Measurements from ENCODE around the gene ALDH5A1.
A peak's percentile ranks its signal among the peaks of the same experiment; 100 is the strongest.

Gene ALDH5A1

DNA sequence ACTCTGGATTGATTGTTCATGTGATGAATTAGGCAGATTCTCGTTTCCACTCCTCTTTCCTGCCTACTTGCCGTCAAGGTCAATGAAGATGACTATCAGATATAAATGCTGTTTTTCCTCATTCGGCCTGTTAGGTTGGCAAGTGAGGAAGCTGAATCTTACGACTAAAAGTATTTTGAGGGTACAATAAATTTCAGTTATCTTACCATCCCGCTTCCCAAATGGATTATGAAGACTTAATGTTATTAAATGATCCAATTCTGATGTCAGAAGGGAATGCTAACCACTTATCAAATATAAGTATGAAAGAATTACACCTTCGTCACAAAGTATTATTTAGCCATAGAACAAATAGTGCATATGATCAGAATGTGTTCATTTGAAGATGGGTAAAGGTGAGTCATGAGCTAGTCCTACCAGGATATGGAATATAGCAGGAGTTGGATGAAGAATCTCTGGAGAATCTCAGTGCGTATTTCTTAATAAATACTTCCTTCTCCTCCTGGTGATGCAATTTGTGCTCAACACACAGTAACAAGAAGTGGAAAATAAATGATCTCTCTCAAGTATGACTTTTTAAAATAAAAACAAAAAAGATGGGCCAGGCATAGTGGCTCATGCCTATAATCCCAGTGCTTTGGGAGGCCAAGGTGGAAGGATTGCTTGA, 10.0 kb upstream of the ALDH5A1 start:
- no peak overlapping the region for H2BK5ac ChIP-seq (ENCODE audit: low read depth, low read length, poor library complexity)
- no peak overlapping the region for H3K23ac ChIP-seq (ENCODE audit: low read length)
- H4K8ac ChIP-seq (ENCODE audit: low read depth, low read length): no peak overlapping the region
- no peaks in the 10 kb centered on the region for H3K36me3 ChIP-seq (ENCODE audit: control insufficient read depth in 1 of 2, insufficient read depth in 2 of 2, low read length in 2 of 2)
- H4K91ac ChIP-seq (ENCODE audit: low read depth, low read length): no peak overlapping the region
- H3K14ac ChIP-seq (ENCODE audit: low read length): no peak overlapping the region
- H2BK120ac ChIP-seq (ENCODE audit: insufficient read depth, low read length, poor library complexity): no peak overlapping the region
- H3K18ac ChIP-seq (ENCODE audit: low read length): no peak overlapping the region
- no peaks in the 10 kb centered on the region for H3K4me1 ChIP-seq (ENCODE audit: control insufficient read depth in 1 of 2, insufficient read depth in 2 of 2, low read length in 2 of 2)
- no peak overlapping the region for H3K4me3 ChIP-seq (ENCODE audit: low read depth, low read length)
- WGBS (ENCODE audit: extremely low coverage, insufficient coverage, insufficient read length): no CpG with 5 or more reads among the region's 7 CpGs
- H3K79me2 ChIP-seq (ENCODE audit: control insufficient read depth, insufficient read depth, low read length, poor library complexity): no peaks in the 10 kb centered on the region
- DNase-seq: peak in 1 of 2 donors; percentile 61
- H3K79me1 ChIP-seq (ENCODE audit: low read length): no peaks in the 10 kb centered on the region
- H3K9ac ChIP-seq (ENCODE audit: low read length): no peak overlapping the region
- no peak overlapping the region for H4K12ac ChIP-seq (ENCODE audit: low read depth, low read length)
- no peak overlapping the region for H3K4ac ChIP-seq (ENCODE audit: low read depth, low read length)
- H2AK5ac ChIP-seq (ENCODE audit: low read length): no peak overlapping the region
- no peaks in the 10 kb centered on the region for H3K9me3 ChIP-seq (ENCODE audit: insufficient read depth, low read depth, low read length)
- H2BK12ac ChIP-seq (ENCODE audit: low read length): no peak overlapping the region
- no peaks in the 10 kb centered on the region for H3K27me3 ChIP-seq (ENCODE audit: insufficient read depth, low read length)
- no peak overlapping the region for H3K4me2 ChIP-seq (ENCODE audit: low read length)
- no peak overlapping the region for H3K27ac ChIP-seq (ENCODE audit: low read depth, low read length)
- H2AFZ ChIP-seq (ENCODE audit: insufficient read depth, low read length, poor library complexity): no peak overlapping the region

- no peak overlapping the region for H2AK5ac ChIP-seq (ENCODE audit: low read length)
- H3K79me1 ChIP-seq (ENCODE audit: low read length): no peaks in the 10 kb centered on the region
- H3K18ac ChIP-seq (ENCODE audit: low read length): no peak overlapping the region
- no peak overlapping the region for H2BK12ac ChIP-seq (ENCODE audit: low read length)
- no CpG with 5 or more reads among the region's 4 CpGs for WGBS (ENCODE audit: extremely low coverage, insufficient coverage, insufficient read length)
- H2AFZ ChIP-seq (ENCODE audit: insufficient read depth, low read length, poor library complexity): no peak overlapping the region
- H3K27ac ChIP-seq (ENCODE audit: low read depth, low read length): no peak overlapping the region
- no peak overlapping the region for H3K4me2 ChIP-seq (ENCODE audit: low read length)
- H2BK120ac ChIP-seq (ENCODE audit: insufficient read depth, low read length, poor library complexity): no peak overlapping the region
- H3K27me3 ChIP-seq (ENCODE audit: insufficient read depth, low read length): no peaks in the 10 kb centered on the region
- no peak overlapping the region for H4K91ac ChIP-seq (ENCODE audit: low read depth, low read length)
- H4K12ac ChIP-seq (ENCODE audit: low read depth, low read length): no peak overlapping the region
- H3K23ac ChIP-seq (ENCODE audit: low read length): no peak overlapping the region
- H3K9ac ChIP-seq (ENCODE audit: low read length): no peak overlapping the region
- H3K79me2 ChIP-seq (ENCODE audit: control insufficient read depth, insufficient read depth, low read length, poor library complexity): no peaks in the 10 kb centered on the region
- H3K4me3 ChIP-seq (ENCODE audit: low read depth, low read length): no peak overlapping the region
- no peak for DNase-seq
- H3K4ac ChIP-seq (ENCODE audit: low read depth, low read length): no peak overlapping the region
- H3K4me1 ChIP-seq (ENCODE audit: control insufficient read depth in 1 of 2, insufficient read depth in 2 of 2, low read length in 2 of 2): no peaks in the 10 kb centered on the region
- no peaks in the 10 kb centered on the region for H3K36me3 ChIP-seq (ENCODE audit: control insufficient read depth in 1 of 2, insufficient read depth in 2 of 2, low read length in 2 of 2)
- H3K9me3 ChIP-seq (ENCODE audit: insufficient read depth, low read depth, low read length): no peaks in the 10 kb centered on the region
- no peak overlapping the region for H4K8ac ChIP-seq (ENCODE audit: low read depth, low read length)
- no peak overlapping the region for H2BK5ac ChIP-seq (ENCODE audit: low read depth, low read length, poor library complexity)
- no peak overlapping the region for H3K14ac ChIP-seq (ENCODE audit: low read length)
Observed at GRCh38 chr6:24486065-24486464, 8.7 kb upstream of the ALDH5A1 start.

DNA sequence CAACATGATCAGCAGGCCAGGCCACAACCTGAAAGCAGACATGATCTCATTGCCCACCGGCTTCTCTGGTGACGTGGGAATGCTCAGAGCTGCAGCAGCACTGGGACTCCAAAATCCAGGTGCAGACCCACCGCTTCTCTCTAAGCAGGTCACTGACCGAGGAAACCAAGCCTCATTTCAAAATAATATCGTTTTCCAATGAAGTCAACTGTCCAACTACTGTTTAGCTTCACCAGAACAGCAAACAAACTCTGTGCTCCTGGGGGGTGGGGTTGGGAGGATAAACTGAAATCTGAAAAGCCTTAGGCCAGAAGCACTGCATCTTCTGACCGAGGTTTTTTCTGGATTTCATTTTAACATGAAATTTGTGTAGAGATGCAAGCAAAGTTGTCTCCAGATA, 5.3 kb upstream of the ALDH5A1 start, which contains the start of gene GPLD1:
Gene GPLD1 (minus strand): TSS at position 109 of the 400 bp plus-strand sequence. CDS start 67 bp downstream, at position 42.
- no peak within 1 kb of the TSS for H4K12ac ChIP-seq (ENCODE audit: low read depth, low read length)
- H3K79me2 ChIP-seq (ENCODE audit: control insufficient read depth, insufficient read depth, low read length, poor library complexity): no peaks in the 10 kb centered on the region
- peaks cover 4% of the 10 kb centered on the region for H3K27me3 ChIP-seq (ENCODE audit: insufficient read depth, low read length)
- no peak within 1 kb of the TSS for H3K4me2 ChIP-seq (ENCODE audit: low read length)
- no peak within 1 kb of the TSS for H2BK12ac ChIP-seq (ENCODE audit: low read length)
- no peak within 1 kb of the TSS for H3K14ac ChIP-seq (ENCODE audit: low read length)
- no peaks in the 10 kb centered on the region for H3K36me3 ChIP-seq (ENCODE audit: control insufficient read depth in 1 of 2, insufficient read depth in 2 of 2, low read length in 2 of 2)
- H3K4me1 ChIP-seq (ENCODE audit: control insufficient read depth in 1 of 2, insufficient read depth in 2 of 2, low read length in 2 of 2): peaks cover 0 to 2% of the 10 kb centered on the region in 2 experiments
- no peak within 1 kb of the TSS for H3K18ac ChIP-seq (ENCODE audit: low read length)
- H2BK5ac ChIP-seq (ENCODE audit: low read depth, low read length, poor library complexity): no peak within 1 kb of the TSS
- no peak within 1 kb of the TSS for H3K23ac ChIP-seq (ENCODE audit: low read length)
- H3K4me3 ChIP-seq (ENCODE audit: low read depth, low read length): no peak within 1 kb of the TSS
- H3K9ac ChIP-seq (ENCODE audit: low read length): no peak within 1 kb of the TSS
- no peak within 1 kb of the TSS for H3K4ac ChIP-seq (ENCODE audit: low read depth, low read length)
- no peaks in the 10 kb centered on the region for H3K9me3 ChIP-seq (ENCODE audit: insufficient read depth, low read depth, low read length)
- H3K27ac ChIP-seq (ENCODE audit: low read depth, low read length): no peak within 1 kb of the TSS
- H2AK5ac ChIP-seq (ENCODE audit: low read length): no peak within 1 kb of the TSS
- no peak within 1 kb of the TSS for H4K91ac ChIP-seq (ENCODE audit: low read depth, low read length)
- H3K79me1 ChIP-seq (ENCODE audit: low read length): no peaks in the 10 kb centered on the region
- no peak for DNase-seq
- H2AFZ ChIP-seq (ENCODE audit: insufficient read depth, low read length, poor library complexity): no peak within 1 kb of the TSS
- H2BK120ac ChIP-seq (ENCODE audit: insufficient read depth, low read length, poor library complexity): no peak within 1 kb of the TSS
- H4K8ac ChIP-seq (ENCODE audit: low read depth, low read length): no peak within 1 kb of the TSS
- no CpG with 5 or more reads among the region's 6 CpGs for WGBS (ENCODE audit: extremely low coverage, insufficient coverage, insufficient read length)

- no peak overlapping the region for H3K23ac ChIP-seq (ENCODE audit: low read length)
- no peak overlapping the region for H2BK120ac ChIP-seq (ENCODE audit: insufficient read depth, low read length, poor library complexity)
- H3K79me2 ChIP-seq (ENCODE audit: control insufficient read depth, insufficient read depth, low read length, poor library complexity): no peaks in the 10 kb centered on the region
- H3K9ac ChIP-seq (ENCODE audit: low read length): no peak overlapping the region
- H3K79me1 ChIP-seq (ENCODE audit: low read length): peaks cover 2% of the 10 kb centered on the region
- H3K18ac ChIP-seq (ENCODE audit: low read length): no peak overlapping the region
- H3K36me3 ChIP-seq (ENCODE audit: control insufficient read depth in 1 of 2, insufficient read depth in 2 of 2, low read length in 2 of 2): no peaks in the 10 kb centered on the region
- no peak overlapping the region for H4K12ac ChIP-seq (ENCODE audit: low read depth, low read length)
- H2AK5ac ChIP-seq (ENCODE audit: low read length): no peak overlapping the region
- H3K14ac ChIP-seq (ENCODE audit: low read length): no peak overlapping the region
- H3K4ac ChIP-seq (ENCODE audit: low read depth, low read length): no peak overlapping the region
- no peak overlapping the region for H3K4me2 ChIP-seq (ENCODE audit: low read length)
- no peak overlapping the region for H4K8ac ChIP-seq (ENCODE audit: low read depth, low read length)
- H3K4me1 ChIP-seq (ENCODE audit: control insufficient read depth in 1 of 2, insufficient read depth in 2 of 2, low read length in 2 of 2): peaks cover 0 to 2% of the 10 kb centered on the region in 2 experiments
- no peak overlapping the region for H2AFZ ChIP-seq (ENCODE audit: insufficient read depth, low read length, poor library complexity)
- WGBS (ENCODE audit: extremely low coverage, insufficient coverage, insufficient read length): no CpG with 5 or more reads among the region's 2 CpGs
- no peak overlapping the region for H3K27ac ChIP-seq (ENCODE audit: low read depth, low read length)
- no peak overlapping the region for H3K4me3 ChIP-seq (ENCODE audit: low read depth, low read length)
- no peak overlapping the region for H2BK12ac ChIP-seq (ENCODE audit: low read length)
- H4K91ac ChIP-seq (ENCODE audit: low read depth, low read length): no peak overlapping the region
- H2BK5ac ChIP-seq (ENCODE audit: low read depth, low read length, poor library complexity): no peak overlapping the region
- no peak for DNase-seq
- H3K9me3 ChIP-seq (ENCODE audit: insufficient read depth, low read depth, low read length): no peaks in the 10 kb centered on the region
- peaks cover 4% of the 10 kb centered on the region for H3K27me3 ChIP-seq (ENCODE audit: insufficient read depth, low read length)
Observed at GRCh38 chr6:24489881-24490280, 4.9 kb upstream of the ALDH5A1 start.

Data from trophoblast cell (in vitro differentiated cells and primary cell).